ENCODE measurements around the gene CCDC69. TPM values are rescaled to one million over a fixed set of nuclear protein-coding genes. Genes with fewer than 3 reads are reported as not detected.
A peak's percentile ranks its signal among the peaks of the same experiment; 100 is the strongest.

CCDC69 gene
- total RNA-seq, 1 donor from 2014 or later = 3.4 TPM

GRCh38 chr5:151253605-151253950 lies 29.7 kb upstream of the CCDC69 start:
- TF ChIP-seq CTCF (conservative IDR thresholded peaks at IDR 0.05; ENCODE audit: low read depth, low read length) = no peak
- no peak for DNase-seq (ENCODE audit: low read depth)
- H3K4me3 ChIP-seq (ENCODE audit: low read depth, low read length) = peak overlapping the region; percentile 77

- DNase-seq (ENCODE audit: low read depth) = peak; percentile 90
- no peak for TF ChIP-seq CTCF (conservative IDR thresholded peaks at IDR 0.05; ENCODE audit: low read depth, low read length)
- peak within 1 kb of the TSS; percentile 77 for H3K4me3 ChIP-seq (ENCODE audit: low read depth, low read length)
Measured at GRCh38 chr5:151252762-151253604, 29.1 kb upstream of the CCDC69 start, which contains the start of gene GM2A. Gene GM2A, plus strand, starts transcription at chr5:151253185. Its CDS starts 32 bp downstream, at chr5:151253217.

GRCh38 chr5:151251621-151252020 lies 27.7 kb upstream of the CCDC69 start:
- TF ChIP-seq CTCF (conservative IDR thresholded peaks at IDR 0.05; ENCODE audit: low read depth, low read length) = no peak
- DNase-seq (ENCODE audit: low read depth) = no peak
- no peak overlapping the region for H3K4me3 ChIP-seq (ENCODE audit: low read depth, low read length)

GRCh38 chr5:151251001-151251551 lies 27.2 kb upstream of the CCDC69 start:
- DNase-seq (ENCODE audit: low read depth) = no peak
- H3K4me3 ChIP-seq (ENCODE audit: low read depth, low read length) = no peak overlapping the region
- TF ChIP-seq CTCF (conservative IDR thresholded peaks at IDR 0.05; ENCODE audit: low read depth, low read length) = no peak

GRCh38 chr5:151250346-151251000 lies 26.6 kb upstream of the CCDC69 start:
- DNase-seq (ENCODE audit: low read depth) = no peak
- no peak overlapping the region for H3K4me3 ChIP-seq (ENCODE audit: low read depth, low read length)
- TF ChIP-seq CTCF (conservative IDR thresholded peaks at IDR 0.05; ENCODE audit: low read depth, low read length) = no peak

GRCh38 chr5:151249281-151249680 lies 25.4 kb upstream of the CCDC69 start:
- no peak overlapping the region for H3K4me3 ChIP-seq (ENCODE audit: low read depth, low read length)
- DNase-seq (ENCODE audit: low read depth) = no peak
- TF ChIP-seq CTCF (conservative IDR thresholded peaks at IDR 0.05; ENCODE audit: low read depth, low read length) = no peak

All from epithelial cell of proximal tubule (primary cell).